ENCODE results near the gene NPHS1.

- no peak for TF ChIP-seq POLR2A (IDR thresholded peaks at IDR 0.05)
- TF ChIP-seq CTCF (IDR thresholded peaks at IDR 0.05): no peak
Observed at GRCh38 chr19:35868823-35869326, 16.6 kb upstream of the NPHS1 start.

Measured in sigmoid colon (tissue), 3 donors.